Panc1 (cell line): ENCODE measurements around the gene ZNF862. TPM values are rescaled to one million over a fixed set of nuclear protein-coding genes. Genes with fewer than 3 reads are reported as not detected.

Experiments
- ATAC-seq: fragments of 200-7000 bp; cut with Tn5 transposase; 2 replicates; pipeline ENCODE4 v1.9.1; 2020; ENCODE audit warnings: mild to moderate bottlenecking, moderate library complexity
- BruUV-seq: library from RNA; stranded (reverse); fragments of 400-500 nt; replicated peaks from 2 replicates; lab custom pipeline; 2021; lab: Mats Ljungman, UMichigan
- CTCF ChIA-PET: fragments of 300-600 bp; sonication (Branson Sonifier 250); formaldehyde crosslinking; loops from one replicate; lab custom pipeline; 2022; ENCODE audit warnings: antibody characterized with exemption; lab: Charles Lee
- POLR2A ChIA-PET: fragments of 300-600 bp; sonication (Branson Sonifier 250); formaldehyde crosslinking; loops from one replicate; lab custom pipeline; 2022; ENCODE audit warnings: antibody characterized with exemption; lab: Charles Lee
- DNase-seq: peaks from one replicate; pipeline ENCODE4 v3.0.0-alpha.2; 2010; ENCODE audit warnings: low read depth, low spot score
- H3K27ac ChIP-seq: 2 replicates; pipeline ENCODE4 v1.5.1; 2011; ENCODE audit warnings: mild to moderate bottlenecking, low read length, inconsistent platforms
- H3K27me3 ChIP-seq: fragments of 200-500 bp; sonication (Bioruptor generic); 2 replicates; pipeline ENCODE4 v1.6.0; 2014; ENCODE audit warnings: low read length, inconsistent platforms; ENCODE audit not compliant: control insufficient read depth, insufficient read depth
- H3K36me3 ChIP-seq: fragments of 200-500 bp; sonication (Bioruptor generic); 2 replicates; pipeline ENCODE4 v1.5.1; 2014; ENCODE audit warnings: inconsistent platforms, mild to moderate bottlenecking, low read length, moderate library complexity; ENCODE audit not compliant: control insufficient read depth, insufficient read depth
- H3K4me1 ChIP-seq: 2 replicates; pipeline ENCODE4 v1.5.1; 2011; ENCODE audit warnings: inconsistent platforms, mild to moderate bottlenecking, low read length, moderate library complexity; ENCODE audit not compliant: control insufficient read depth, insufficient read depth
- H3K4me3 ChIP-seq, 2 experiments: 2 replicates each; pipeline ENCODE4 v1.5.1; 2011 to 2012; ENCODE audit warnings: low read depth in 2 of 2, low read length in 2 of 2, mild to moderate bottlenecking in 2 of 2, inconsistent platforms in 1 of 2, moderate library complexity in 1 of 2
- H3K9me3 ChIP-seq: fragments of 200-500 bp; sonication (Bioruptor generic); 2 replicates; pipeline ENCODE4 v1.5.1; 2014; ENCODE audit warnings: low read depth, mild to moderate bottlenecking, inconsistent platforms, low read length, moderate library complexity; ENCODE audit not compliant: control insufficient read depth, insufficient read depth
- CTCF ChIP-seq: fragments of 450-650 bp; IDR thresholded peaks from 2 replicates; pipeline ENCODE4 v1.5.1; 2017; ENCODE audit warnings: mild to moderate bottlenecking
- POLR2AphosphoS5 ChIP-seq: IDR thresholded peaks from 2 replicates; pipeline ENCODE4 v1.6.1; 2012; ENCODE audit warnings: mild to moderate bottlenecking, low read depth, low read length, moderate library complexity
- REST ChIP-seq, 2 experiments: IDR thresholded peaks; 2 replicates each; pipeline ENCODE4 v1.6.1; 2011 to 2012; ENCODE audit warnings: low read depth in 2 of 2, control low read depth in 1 of 2, low read length in 1 of 2, mild to moderate bottlenecking in 1 of 2, moderate library complexity in 1 of 2; ENCODE audit not compliant: insufficient read depth in 1 of 2
- SIN3A ChIP-seq: IDR thresholded peaks from 2 replicates; pipeline ENCODE4 v1.6.1; 2012; ENCODE audit warnings: low read depth, mild to moderate bottlenecking, low read length, moderate library complexity, borderline replicate concordance; ENCODE audit not compliant: insufficient read depth
- TCF7L2 ChIP-seq: IDR thresholded peaks from 2 replicates; pipeline ENCODE4 v1.6.1; 2011; ENCODE audit warnings: mild to moderate bottlenecking, low read depth, low read length, inconsistent platforms
- in situ Hi-C: cut with HindIII; loops from 2 replicates; pipeline ENCODE4 v1.10.0; 2016; ENCODE audit warnings: low sequenced_read_pairs, low pct_unique_long_range_greater_than_20kb
- intact Hi-C: fragments of 100-400 bp; cut with micrococcal nuclease; formaldehyde crosslinking; loops from one replicate; pipeline ENCODE4 v1.10.0; 2022; ENCODE audit not compliant: unreplicated experiment
- total RNA-seq: library from RNA; stranded (reverse); gene quantifications from one replicate; pipeline ENCODE4 v1.2.1, GENCODE V29; 2021; ENCODE audit not compliant: unreplicated experiment

The ZNF862 gene
- total RNA-seq, 1 experiment from 2014 or later, result 6.8 TPM

GRCh38 chr7:149830997-149831740 is 7.0 kb upstream of the ZNF862 start:
- Histone ChIP-seq H3K9me3 (no peaks in the 10 kb centered on the region), H3K27ac (no peak overlapping the region), H3K36me3 (no peaks in the 10 kb centered on the region), H3K4me1 (no peaks in the 10 kb centered on the region), H3K27me3 (0 out of 2 replicates have a peak, but pooled peaks cover 4% of the 10 kb centered on the region), H3K4me3 (no peak overlapping the region)
- TF ChIP-seq POLR2AphosphoS5 (no peak), SIN3A (no peak), REST (IDR thresholded peaks at IDR 0.05; ENCODE audit: insufficient read depth in 1 of 2, low read depth in 2 of 2, low read length in 1 of 2) (no peak), TCF7L2 (no peak)
- intact Hi-C loops, result no loop called here
- DNase-seq (no peak), ATAC-seq (peak; percentile 48; the same call in 1 of the 2 replicates)
- in situ Hi-C loops, result no loop called here
- CTCF ChIA-PET, result no interaction called here
- POLR2A ChIA-PET, result no interaction called here
- BruUV-seq, result no TSS peak

- H3K4me3 ChIP-seq, result no peak overlapping the region
- H3K27ac ChIP-seq, result no peak overlapping the region
- ATAC-seq, result no peak
- H3K4me1 ChIP-seq, result no peaks in the 10 kb centered on the region
- no peaks in the 10 kb centered on the region for H3K9me3 ChIP-seq
- no peaks in the 10 kb centered on the region for H3K36me3 ChIP-seq
- no peak for DNase-seq
- 0 out of 2 replicates have a peak, but pooled peaks cover 4% of the 10 kb centered on the region for H3K27me3 ChIP-seq
- BruUV-seq, result no TSS peak
- TF ChIP-seq SIN3A (no peak), TCF7L2 (no peak), CTCF (no peak), POLR2AphosphoS5 (no peak), REST (IDR thresholded peaks at IDR 0.05; ENCODE audit: insufficient read depth in 1 of 2, low read depth in 2 of 2, low read length in 1 of 2) (no peak)
- ChIA-PET POLR2A (no interaction called here), CTCF (no interaction called here)
- in situ Hi-C loops (no loop called here), intact Hi-C loops (no loop called here)
These were observed 6.4 kb upstream of the ZNF862 start for GRCh38 chr7:149831741-149832219.
